AG08395 (cell line): Measurements from ENCODE around the gene ZG16.

Experiments
- DNase-seq: peaks from one replicate; pipeline ENCODE4 v3.0.0; 2012; ENCODE audit warnings: mixed read lengths, low spot score

ZG16 gene

GRCh38 chr16:29825145-29826044, 47.3 kb downstream of the ZG16 start:
- peak; percentile 83 for DNase-seq

GRCh38 chr16:29826342-29826695, 48.3 kb downstream of the ZG16 start:
- DNase-seq: no peak

DNA sequence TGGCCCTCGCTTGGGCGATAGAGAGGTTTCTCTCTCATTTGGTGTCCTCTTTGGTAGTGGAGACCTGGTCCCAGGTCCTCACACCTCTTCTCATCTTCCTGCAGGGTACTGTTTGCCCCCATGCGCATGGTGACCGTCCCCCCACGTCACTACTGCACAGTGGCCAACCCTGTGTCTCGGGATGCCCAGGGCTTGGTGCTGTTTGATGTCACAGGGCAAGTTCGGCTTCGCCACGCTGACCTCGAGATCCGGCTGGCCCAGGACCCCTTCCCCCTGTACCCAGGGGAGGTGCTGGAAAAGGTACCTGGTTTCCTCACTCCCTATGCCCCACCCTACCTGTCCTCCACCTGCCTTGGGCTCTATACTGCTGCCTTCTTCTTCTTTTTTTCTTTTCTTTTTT, 52.7 kb downstream of the ZG16 start:
- no peak for DNase-seq

GRCh38 chr16:29831490-29831889, 53.4 kb downstream of the ZG16 start:
- no peak for DNase-seq
